AG04450 (cell line): ENCODE data around the gene HECTD4. TPM values are rescaled to one million over a fixed set of nuclear protein-coding genes. Genes with fewer than 3 reads are reported as not detected.

Experiments
- CTCF ChIA-PET: fragments of 300-600, 350-600 bp; formaldehyde crosslinking; extraction: SDS; loops from one replicate; lab custom pipeline; 2022; ENCODE audit warnings: antibody characterized with exemption, inconsistent platforms; lab: Charles Lee
- POLR2A ChIA-PET: fragments of 350-600 bp; formaldehyde crosslinking; extraction: SDS; loops from one replicate; lab custom pipeline; 2021; ENCODE audit warnings: antibody characterized with exemption, inconsistent platforms; lab: Yijun Ruan, JAX
- DNase-seq: peaks from one replicate; pipeline ENCODE4 v3.0.0-alpha.2; 2011; ENCODE audit warnings: low read depth, low spot score
- H3K27ac ChIP-seq: one replicate; pipeline ENCODE4 v1.5.1; 2012; ENCODE audit warnings: low read depth, low read length, control low read depth
- H3K27me3 ChIP-seq: one replicate; pipeline ENCODE4 v1.6.0; 2012; ENCODE audit warnings: low read length; ENCODE audit not compliant: control insufficient read depth, insufficient read depth
- H3K4me3 ChIP-seq: 2 replicates; pipeline ENCODE4 v1.5.1; 2011; ENCODE audit warnings: mild to moderate bottlenecking, low read depth, low read length, control low read depth
- H3K9me3 ChIP-seq: 2 replicates; pipeline ENCODE4 v1.5.1; 2012; ENCODE audit warnings: low read length; ENCODE audit not compliant: control insufficient read depth, insufficient read depth
- CTCF ChIP-seq: IDR thresholded peaks from 2 replicates; pipeline ENCODE4 v1.5.1; 2011; ENCODE audit warnings: low read depth, low read length, control low read depth, inconsistent platforms
- polyA plus RNA-seq: library from polyadenylated mRNA; depleted of rRNA; stranded (reverse); fragments of >200 nt; gene quantifications from 2 replicates; pipeline ENCODE4 v1.2.3, GENCODE V29; 2011

HECTD4 gene
- polyA plus RNA-seq, 1 experiment: 8.6 TPM

- no peak for DNase-seq
- H3K9me3 ChIP-seq: no peaks in the 10 kb centered on the region
- ChIA-PET POLR2A (no interaction called here), CTCF (no interaction called here)
- H3K27ac ChIP-seq: no peak overlapping the region
- no peak for TF ChIP-seq CTCF
- no peak overlapping the region for H3K4me3 ChIP-seq
- H3K27me3 ChIP-seq: no peaks in the 10 kb centered on the region
Observed at GRCh38 chr12:112328456-112329124, 53.6 kb downstream of the HECTD4 start.

DNA sequence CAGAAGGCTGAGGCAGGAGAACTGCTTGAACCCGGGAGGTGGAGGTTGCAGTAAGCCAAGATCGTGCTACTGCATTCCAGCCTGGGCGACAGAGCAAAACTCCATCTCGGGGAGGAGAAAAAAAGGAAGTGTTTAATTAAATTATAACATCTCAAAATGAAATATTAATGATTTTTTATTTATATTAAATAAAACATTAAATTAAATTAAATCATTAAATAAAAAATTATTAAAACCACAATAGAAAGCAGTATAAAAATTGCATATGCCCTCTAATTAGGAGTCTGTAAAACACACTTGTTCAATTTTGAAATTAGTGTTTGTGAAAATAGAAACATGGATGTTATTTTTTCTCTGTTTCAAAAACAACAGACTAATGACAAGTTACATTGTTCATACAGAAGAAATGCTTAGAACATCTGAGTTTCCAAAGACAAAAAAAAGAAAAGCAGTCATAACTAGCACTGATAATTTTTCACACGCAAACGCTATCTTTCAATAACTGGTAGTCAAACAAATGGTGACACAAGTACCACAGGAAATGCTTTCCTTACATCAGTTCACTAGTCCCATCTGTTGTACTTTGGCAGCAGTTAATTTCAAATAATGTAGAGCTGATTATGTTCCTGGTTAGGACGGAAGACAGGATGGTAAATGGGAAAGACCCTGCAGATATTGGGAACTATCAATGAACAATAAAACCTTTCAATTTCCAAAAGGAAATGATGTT is 54.9 kb downstream of the HECTD4 start:
- ChIA-PET CTCF (interaction anchor here (0.5 to 1.1 kb wide), 2 partner anchors 46 to 60 kb away, joined by 3 to 6 read pairs; no protein-coding TSS in a partner anchor), POLR2A (no interaction called here)
- Histone ChIP-seq H3K9me3 (no peaks in the 10 kb centered on the region), H3K27ac (no peak overlapping the region), H3K4me3 (no peak overlapping the region), H3K27me3 (no peaks in the 10 kb centered on the region)
- no peak for TF ChIP-seq CTCF
- no peak for DNase-seq

- no peak for TF ChIP-seq CTCF
- CTCF ChIA-PET: interaction anchor here (0.7 kb wide), 1 partner anchor 9 kb away, joined by 3 read pairs; no protein-coding TSS in a partner anchor
Observed at GRCh38 chr12:112325622-112326207, 56.5 kb downstream of the HECTD4 start.

GRCh38 chr12:112325157-112325556 is 57.1 kb downstream of the HECTD4 start:
- ChIA-PET CTCF (interaction anchor here (0.7 kb wide), 1 partner anchor 9 kb away, joined by 3 read pairs; no protein-coding TSS in a partner anchor), POLR2A (interaction anchor here (0.7 kb wide), 1 partner anchor 31 kb away, joined by 5 read pairs; no protein-coding TSS in a partner anchor)

More at GRCh38 chr12:112325622-112326207, 56.5 kb downstream of the HECTD4 start:
- Histone ChIP-seq H3K4me3 (no peak overlapping the region), H3K9me3 (no peaks in the 10 kb centered on the region), H3K27me3 (no peaks in the 10 kb centered on the region), H3K27ac (no peak overlapping the region)
- POLR2A ChIA-PET: interaction anchor here (0.7 kb wide), 1 partner anchor 30 kb away, joined by 5 read pairs; no protein-coding TSS in a partner anchor
- no peak for DNase-seq

More at GRCh38 chr12:112325157-112325556, 57.1 kb downstream of the HECTD4 start:
- TF ChIP-seq CTCF: no peak
- no peaks in the 10 kb centered on the region for H3K9me3 ChIP-seq
- no peaks in the 10 kb centered on the region for H3K27me3 ChIP-seq
- no peak for DNase-seq
- no peak overlapping the region for H3K4me3 ChIP-seq
- H3K27ac ChIP-seq: no peak overlapping the region
